ENCODE results near the gene NDUFV2.
"Not testable (repeated sequence)": the region's sequence is repeated elsewhere in the genome, so short reads cannot be mapped to it uniquely, and the experiment has no call there.

NDUFV2 gene

DNA sequence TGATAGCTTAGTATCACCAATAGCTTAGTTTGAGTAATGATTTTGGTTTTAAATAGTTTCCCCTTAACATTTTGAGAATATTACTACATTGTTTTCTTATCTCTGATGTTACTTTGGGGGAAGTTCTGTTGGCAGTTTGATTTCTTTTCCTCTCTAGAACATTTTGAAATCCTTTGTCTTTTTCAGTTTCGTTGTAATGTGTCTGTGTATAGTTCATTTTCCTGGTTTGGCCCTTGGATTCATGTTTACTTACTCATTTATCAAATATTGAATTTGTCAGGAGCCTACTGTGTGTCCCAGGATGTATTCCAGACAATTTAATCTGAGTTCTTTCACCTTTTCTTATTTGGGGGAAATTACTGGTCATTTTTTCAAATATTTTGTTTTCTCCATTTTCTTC is 50.8 kb downstream of the NDUFV2 start:
- no peak for DNase-seq (ENCODE audit: low spot score)

DNA sequence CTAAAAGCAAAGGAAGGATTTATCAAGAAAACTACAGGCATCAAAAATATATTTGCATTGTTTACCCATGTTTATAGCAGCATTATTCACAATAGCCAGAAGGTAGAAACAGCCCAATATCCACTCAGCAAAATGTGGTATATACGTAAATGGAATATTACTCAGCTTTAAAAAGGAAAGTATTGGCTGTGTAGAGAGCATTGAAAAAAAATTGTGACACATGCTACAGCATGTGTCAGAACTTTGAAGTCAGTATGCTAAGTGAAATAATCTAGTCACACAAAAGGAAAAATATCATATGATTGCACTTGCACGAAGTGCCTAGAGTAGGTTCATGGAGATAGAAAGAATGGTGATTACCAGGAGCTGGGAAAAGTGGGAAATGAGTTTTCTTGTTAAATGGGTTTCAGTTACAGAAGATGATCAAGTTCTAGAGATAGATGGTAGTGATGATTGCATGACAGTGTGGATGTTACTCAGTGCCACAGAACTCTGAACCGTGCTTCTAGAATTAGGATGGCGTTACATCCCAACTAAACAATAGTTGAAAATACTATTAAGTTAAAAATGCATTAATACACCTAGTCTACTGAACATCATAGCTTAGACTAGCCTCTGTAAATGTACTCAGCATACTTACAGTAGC is 54.2 kb downstream of the NDUFV2 start:
- no peak for DNase-seq (ENCODE audit: low spot score)

DNA sequence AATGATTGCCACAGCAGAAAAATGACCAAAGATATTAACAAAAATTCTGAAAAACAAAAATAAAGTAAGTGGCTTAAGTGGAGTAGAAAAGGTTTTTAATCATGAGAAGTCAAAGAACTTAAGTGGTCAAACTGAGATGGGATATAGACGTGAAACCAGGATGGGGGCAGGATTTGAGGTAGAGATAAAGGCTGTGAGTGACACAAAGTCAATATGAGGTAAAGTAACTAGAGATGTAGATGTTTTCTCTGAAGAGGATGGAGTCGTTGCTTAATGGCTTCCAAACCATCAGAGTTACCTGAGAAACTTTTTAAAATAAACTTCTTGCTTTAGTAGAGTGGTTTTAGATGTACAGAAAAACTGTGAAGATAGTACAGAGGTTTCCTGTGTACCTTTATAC is 55.3 kb downstream of the NDUFV2 start:
- DNase-seq (ENCODE audit: low spot score), result no peak

DNA sequence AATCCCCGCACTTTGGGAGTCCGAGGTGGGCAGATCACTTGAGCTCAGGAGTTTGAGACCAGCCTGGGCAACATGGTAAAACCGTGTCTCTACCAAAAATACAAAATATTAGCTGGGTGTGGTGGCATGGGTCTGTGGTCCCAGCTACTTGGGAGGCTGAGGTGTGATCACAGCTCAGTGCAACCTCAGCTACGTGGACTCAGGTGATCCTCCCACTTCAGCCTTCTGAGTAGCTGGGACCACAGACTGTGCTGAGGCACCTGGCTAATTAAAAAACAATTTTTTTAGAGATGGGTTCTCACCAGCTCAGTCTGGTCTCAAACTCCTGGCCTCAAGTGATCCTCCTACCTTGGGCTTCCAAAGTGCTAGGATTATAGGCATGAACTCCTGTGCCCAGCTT is 57.5 kb downstream of the NDUFV2 start:
- DNase-seq (ENCODE audit: low spot score), result no peak

DNA sequence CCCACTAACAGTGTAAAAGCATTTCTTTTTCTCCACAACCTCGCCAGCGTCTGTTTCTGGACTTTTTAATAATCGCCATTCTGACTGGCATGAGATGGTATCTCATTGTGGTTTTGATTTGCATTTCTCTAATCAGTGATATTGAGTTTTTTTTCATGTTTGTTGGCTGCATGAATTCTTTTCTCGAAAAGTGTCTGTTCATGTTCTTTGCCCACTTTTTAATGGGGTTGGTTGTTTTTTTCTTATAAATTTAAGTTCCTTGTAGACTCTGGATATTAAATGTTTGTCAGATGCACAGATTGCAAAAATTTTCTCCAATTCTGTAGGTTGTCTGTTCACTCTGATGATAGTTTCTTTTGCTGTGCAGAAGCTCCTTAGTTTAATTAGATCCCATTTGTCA is 60.2 kb downstream of the NDUFV2 start:
- DNase-seq (ENCODE audit: low spot score), result not testable (repeated sequence)

DNA sequence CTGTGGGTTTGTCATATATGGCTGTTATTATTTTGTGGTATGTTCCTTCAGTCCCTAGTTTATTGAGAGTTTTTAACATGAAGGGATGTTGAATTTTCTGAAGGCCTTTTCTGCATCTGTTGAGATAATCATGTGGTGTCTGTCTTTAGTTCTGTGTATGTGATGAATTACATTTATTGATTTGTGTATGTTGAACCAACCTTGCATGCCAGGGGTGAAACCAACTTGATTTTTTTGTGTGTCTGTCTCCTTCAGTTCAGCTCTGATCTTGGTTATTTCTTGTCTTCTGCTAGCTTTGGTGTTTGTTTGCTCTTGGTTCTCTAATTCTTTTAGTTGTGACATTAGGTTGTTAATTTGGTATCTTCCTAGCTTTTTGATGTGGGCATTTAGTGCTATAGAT is 61.6 kb downstream of the NDUFV2 start:
- not testable (repeated sequence) for DNase-seq (ENCODE audit: low spot score)

DNA sequence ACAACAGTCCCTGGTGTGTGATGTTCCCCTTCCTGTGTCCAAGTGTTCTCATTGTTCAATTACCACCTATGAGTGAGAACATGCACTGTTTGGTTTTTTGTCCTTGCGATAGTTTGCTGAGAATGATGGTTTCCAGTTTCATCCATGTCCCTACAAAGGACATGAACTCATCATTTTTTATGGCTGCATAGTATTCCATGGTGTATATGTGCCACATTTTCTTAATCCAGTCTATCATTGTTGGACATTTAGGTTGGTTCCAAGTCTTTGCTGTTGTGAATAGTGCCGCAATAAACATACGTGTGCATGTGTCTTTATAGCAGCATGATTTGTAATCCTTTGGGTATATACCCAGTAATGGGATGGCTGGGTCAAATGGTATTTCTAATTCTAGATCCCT is 63.4 kb downstream of the NDUFV2 start:
- not testable (repeated sequence) for DNase-seq (ENCODE audit: low spot score)

DNA sequence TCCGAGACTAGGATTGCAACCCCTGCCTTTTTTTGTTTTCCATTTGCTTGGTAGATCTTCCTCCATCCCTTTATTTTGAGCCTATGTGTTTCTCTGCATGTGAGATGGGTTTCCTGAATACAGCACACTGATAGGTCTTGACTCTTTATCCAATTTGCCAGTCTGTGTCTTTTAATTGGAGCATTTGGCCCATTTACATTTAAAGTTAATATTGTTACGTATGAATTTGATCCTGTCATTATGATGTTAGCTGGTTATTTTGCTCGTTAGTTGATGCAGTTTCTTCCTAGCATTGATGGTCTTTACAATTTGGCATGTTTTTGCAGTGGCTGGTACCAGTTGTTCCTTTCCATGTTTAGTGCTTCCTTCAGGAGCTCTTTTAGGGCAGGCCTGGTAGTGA is 67.0 kb downstream of the NDUFV2 start:
- not testable (repeated sequence) for DNase-seq (ENCODE audit: low spot score)

DNA sequence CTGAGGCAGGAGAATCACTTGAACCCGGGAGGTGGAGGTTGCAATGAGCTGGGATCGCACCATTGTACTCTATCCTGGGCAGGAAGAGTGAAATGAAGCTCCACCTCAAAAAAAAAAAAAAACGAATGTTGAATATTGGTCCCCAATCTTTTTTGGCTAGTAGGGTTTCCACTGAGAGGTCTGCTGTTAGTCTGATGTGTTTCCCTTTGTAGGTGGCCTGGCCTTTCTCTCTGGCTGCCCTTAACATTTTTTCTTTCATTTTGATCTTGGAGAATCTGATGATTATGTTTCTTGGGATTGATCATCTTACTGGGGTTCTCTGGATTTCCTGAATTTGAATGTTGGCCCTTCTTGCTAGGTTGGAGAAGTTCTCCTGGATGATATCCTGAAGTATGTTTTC is 69.4 kb downstream of the NDUFV2 start:
- not testable (repeated sequence) for DNase-seq (ENCODE audit: low spot score)

DNA sequence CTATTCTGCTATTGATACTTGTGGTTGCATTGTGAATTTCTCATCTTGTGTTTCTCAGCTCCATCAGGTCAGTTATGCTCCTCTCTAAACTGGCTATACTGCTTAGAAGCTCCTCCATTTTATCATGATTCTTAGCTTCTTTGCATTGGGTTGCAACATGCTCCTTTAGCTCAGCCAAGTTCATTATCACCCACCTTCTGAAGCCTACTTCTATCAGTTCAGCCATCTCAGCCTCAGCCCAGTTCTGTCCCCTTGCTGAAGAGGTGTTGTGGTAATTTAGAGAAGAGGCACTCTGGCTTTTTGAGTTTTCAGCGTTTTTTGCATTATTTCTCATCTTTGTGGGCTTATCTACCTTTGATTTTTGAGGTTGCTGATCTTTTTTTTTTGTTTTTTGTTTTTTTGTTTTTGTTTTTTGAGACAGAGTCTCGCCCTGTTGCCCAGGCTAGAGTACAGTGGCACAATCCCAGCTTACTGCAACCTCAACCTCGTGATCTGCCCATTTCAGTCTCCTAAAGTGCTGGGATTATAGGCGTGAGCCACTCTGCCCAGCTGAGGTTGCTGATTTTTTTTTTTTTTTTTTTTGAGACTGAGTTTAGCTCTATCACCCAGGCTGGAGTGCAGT is 70.1 kb downstream of the NDUFV2 start:
- DNase-seq (ENCODE audit: low spot score), result no peak

DNA sequence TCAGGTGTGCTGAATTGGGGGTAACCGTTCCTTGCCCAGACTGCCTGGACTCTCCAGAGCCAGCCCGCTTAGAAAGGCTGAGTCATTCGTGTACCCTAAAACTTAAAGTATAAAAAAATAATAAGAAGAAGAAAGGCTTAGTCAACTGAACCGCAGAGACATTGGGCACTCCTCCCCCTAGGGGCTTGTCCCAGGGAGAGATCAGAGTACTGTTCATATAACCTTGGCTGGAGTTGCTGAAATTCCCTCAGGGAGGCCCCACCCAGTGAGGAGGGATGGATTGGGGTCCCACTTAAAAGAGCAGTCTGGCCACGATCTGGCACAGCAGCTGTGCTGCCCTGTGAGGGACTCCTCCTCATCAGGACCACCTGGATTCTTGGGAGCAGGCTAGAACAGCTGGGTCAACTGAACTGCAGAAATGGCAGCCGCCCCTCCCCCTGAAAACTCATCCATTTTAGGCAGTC is 71.3 kb downstream of the NDUFV2 start:
- DNase-seq (ENCODE audit: low spot score), result no peak

DNA sequence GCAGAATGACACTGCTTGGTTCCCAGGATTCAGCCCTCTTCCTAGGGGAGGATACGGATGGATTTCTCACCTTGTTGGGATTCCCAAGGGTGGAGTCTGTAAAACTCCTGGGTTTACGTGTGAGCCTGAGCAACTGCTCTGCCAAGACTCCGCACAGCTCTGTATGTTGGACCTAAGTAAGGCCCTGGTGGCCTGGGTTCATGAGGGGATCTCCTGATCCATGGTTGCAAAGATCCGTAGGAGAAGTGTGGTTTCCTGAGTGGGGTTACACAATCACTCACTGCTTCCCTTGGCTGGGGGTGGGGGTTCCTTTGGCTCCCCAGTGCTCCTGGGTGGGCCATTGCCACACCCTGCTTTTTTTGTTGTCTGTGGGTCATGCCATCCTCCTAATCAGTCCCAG is 71.8 kb downstream of the NDUFV2 start:
- no peak for DNase-seq (ENCODE audit: low spot score)

DNA sequence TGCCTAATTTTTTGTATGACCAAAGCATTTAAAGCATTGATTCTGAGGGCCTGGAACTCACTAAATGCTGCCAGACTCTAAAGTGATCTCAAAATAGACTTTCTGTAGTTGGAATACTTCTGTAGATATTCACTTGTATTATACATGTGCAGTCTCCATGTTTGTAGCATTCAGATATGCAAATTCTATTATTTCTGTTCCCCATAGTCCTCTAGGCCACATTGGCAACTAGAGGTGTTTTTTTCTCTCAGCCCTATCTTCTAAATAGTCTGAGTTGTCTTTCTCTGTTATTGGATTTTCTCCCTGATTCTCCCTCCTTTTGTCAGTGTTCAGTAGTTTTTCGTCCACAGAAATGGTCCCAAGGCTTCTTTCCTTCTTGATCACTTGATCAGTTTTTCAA is 72.6 kb downstream of the NDUFV2 start:
- DNase-seq (ENCODE audit: low spot score), result no peak

DNA sequence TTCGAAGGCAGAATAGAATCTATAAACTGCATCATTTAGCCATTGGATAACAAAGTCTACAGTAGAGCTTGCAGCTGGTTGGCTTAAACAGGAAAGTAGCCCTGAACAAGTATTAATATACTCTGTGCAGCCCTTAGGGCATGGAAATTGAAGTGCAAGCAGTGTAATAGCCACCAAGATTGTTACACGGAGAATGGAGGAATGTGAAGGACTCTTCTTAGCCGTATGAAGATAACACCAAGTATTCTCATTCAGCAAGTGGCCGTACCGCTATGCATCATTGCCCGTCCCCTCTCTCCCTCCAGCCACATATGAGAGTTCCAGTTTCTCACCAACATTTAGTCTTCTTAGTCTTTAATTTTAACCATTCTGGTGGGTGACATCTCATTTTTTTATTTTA is 74.5 kb downstream of the NDUFV2 start:
- DNase-seq (ENCODE audit: low spot score), result no peak

DNA sequence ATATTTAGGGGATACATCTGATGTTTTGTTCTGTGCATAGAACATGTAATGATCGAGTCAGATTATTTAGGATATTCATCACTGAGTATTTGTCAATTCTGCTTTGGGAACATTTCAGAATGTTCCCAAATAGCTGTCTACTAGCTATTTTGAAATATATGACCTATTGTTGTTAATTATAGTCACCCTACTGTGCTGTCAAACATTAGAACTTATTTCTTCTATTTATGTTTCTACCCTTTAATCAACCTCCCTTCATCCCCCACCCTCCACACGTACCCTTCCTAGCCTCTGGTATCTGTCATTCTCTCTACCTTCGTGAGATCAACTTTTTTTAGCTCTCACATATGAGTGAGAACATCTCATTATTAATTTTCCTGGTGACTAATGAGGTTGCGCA is 75.0 kb downstream of the NDUFV2 start:
- no peak for DNase-seq (ENCODE audit: low spot score)

DNA sequence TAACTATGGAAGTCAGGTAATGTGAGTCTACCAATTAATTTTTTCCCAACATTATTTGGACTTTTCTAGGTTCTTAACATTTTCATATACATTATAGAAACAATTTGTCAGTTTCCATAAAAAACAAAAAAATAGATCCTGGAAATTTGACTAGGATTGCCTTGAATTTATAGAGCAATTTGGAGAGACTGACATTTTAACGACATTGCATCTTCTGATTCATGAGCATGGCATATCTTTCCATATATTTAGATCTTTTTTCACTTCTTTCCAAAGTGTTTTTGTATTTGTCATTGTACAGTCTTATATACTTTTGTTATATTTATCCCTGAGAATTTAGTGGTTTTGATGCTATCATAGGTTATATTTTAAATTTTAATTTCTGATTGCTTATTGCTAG is 76.1 kb downstream of the NDUFV2 start:
- no peak for DNase-seq (ENCODE audit: low spot score)

DNA sequence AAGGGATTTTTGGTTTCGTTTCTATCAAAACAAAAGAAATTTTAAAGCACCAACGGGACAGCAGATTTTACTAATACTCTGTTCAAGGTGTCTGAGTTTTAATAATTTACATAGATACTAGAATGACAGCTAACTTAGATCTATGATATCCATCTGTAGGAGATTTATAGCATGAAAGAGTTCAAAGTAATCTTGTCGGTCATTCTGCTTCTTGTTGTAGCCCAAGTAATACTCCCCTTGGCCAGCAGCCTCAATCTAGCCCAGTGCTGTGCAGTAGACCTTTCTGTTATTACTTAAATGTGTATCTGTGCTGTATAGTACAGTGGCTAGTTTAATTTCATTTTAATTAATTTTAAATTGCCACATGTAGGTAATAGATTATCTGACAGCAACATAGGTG is 78.8 kb downstream of the NDUFV2 start:
- DNase-seq (ENCODE audit: low spot score), result no peak

DNA sequence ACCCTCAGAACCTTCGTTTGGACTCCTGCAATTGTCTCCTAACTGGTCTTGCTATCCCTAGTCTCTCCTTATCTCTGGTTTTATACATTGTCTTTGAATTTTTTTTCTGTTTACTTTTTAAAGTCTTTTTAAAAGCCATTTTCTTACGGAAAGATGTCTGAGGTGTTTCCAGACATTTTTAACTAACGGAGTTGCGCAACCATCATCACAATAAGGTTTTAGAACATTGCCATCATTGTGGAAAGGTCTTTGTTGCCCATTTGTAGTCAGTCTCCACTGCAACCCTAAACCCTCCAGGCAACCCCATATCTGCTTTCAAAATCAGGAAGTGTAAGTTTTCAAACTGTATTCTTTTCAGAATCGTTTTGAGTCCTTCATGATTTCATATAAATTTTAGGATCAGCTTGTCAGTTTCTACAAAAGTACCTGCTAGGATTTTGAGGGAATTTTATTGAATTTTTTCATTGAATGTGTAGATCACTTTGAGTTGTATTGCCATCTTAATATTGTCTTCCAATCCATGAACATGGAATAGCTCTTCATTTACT is 80.4 kb downstream of the NDUFV2 start:
- DNase-seq (ENCODE audit: low spot score), result no peak

Measured in AG20443 (cell line).